ENCODE results near the gene ARHGAP21.
"Not testable (repeated sequence)": the region's sequence is repeated elsewhere in the genome, so short reads cannot be mapped to it uniquely, and the experiment has no call there.

Gene ARHGAP21

GRCh38 chr10:24683554-24683953 is 40.1 kb downstream of the ARHGAP21 start:
- DNase-seq (ENCODE audit: low spot score) = no peak

DNA sequence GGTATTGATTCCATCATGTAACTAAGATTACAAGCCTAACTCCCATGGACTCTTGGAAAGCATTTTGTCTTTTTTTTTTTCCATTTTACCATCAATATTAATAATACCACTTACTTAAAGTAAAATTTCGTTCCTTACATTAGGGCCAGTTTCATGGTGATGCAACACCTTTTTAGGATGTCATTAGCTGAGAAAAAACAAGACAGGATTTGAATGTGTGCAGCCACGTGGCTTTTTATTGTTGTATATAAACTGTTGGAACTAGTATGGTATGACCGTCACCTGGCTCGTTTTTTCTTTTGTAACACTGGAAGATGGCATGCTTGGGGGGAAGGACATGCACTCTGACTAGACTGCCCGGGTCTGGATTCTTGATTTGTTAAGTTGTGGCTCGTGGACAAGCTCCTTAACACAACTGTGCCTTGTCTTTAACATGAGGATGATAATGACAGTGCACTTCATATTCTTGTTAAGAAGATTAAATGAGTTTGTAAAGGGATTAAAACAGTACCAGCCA is 42.1 kb downstream of the ARHGAP21 start:
- no peak for DNase-seq (ENCODE audit: low spot score)

GRCh38 chr10:24680647-24681524 is 42.8 kb downstream of the ARHGAP21 start:
- no peak for DNase-seq (ENCODE audit: low spot score)

DNA sequence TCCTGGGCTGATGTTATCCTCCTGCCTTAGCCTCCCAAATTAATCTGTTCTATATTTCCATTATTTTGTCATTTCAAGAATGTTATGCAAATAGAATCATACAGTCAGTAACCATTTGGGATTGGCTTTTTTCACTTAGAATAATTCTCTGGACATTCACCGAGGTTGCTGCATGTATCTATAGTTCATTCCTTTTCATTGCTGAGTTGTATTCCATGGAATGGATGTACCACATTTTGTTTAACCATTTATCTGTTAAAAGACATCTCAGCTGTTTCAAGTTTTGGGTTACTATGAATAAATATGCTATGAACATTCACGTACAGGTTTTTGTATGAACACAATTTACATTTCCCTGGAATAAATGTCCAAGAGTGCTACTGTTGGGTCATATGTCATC is 44.9 kb downstream of the ARHGAP21 start:
- no peak for DNase-seq (ENCODE audit: low spot score)

DNA sequence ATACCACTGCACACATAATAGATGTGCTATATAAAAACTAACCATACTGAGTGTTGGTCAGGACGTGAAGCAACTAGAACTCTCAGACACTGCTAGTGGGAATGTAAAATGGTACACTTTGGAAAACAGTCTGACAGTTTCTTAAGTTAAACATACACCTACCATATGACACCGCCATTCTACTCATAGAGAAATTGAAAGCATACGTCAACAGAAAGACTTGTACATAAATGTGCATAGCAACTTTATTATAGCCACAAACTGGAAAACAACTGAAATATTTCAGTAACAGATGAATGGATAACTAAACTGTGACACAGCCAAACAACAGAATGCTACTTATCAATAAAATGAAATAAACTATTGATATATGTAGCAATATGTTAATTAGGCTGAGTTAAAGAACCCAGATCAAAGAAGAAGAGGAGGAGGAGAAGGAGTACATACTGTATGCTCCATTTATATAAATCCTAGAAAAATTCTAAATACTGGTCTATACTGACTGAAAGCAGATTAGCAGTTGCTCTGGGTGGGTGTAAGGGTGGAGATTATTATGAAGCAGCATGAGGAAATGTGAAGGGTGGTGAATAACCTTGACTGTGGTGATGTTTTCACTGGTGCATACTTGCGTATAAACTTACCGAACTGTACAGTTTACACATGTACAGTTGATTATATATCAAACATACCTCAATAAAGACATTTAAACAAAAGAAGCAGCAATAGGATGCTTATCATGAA is 48.6 kb downstream of the ARHGAP21 start:
- DNase-seq (ENCODE audit: low spot score) = no peak

DNA sequence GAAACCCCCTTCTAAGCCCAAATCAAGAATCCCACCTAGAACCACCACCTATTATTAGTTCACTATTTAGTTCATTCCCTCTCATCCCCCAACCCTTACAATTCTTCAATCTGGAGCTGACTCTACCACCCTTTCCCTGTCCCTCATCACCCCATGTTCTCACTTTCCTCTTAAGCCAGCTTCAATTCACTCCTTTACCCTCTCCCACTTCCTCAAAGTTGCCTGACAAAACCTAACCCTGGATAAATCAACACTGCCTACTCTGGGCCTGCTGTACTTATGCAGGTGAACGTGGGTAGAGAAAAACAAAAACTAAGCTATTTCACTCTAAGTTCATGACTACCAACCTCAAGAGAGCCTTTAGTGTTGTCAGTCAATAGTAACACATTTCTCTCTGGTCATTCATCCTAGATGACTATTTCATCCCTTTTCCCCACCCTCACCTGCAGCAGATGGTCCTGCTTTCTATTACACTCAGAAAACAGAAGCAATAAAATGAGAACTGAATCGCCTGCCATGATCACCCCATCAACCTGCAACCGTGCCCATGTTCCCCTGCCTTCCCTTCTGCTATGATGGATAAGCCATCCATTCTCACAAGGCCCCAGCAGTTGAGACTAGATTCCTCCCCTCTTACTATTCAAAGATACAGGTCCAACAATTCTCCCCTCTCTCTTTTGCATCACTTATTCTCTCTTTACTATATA is 52.6 kb downstream of the ARHGAP21 start:
- DNase-seq (ENCODE audit: low spot score) = no peak

DNA sequence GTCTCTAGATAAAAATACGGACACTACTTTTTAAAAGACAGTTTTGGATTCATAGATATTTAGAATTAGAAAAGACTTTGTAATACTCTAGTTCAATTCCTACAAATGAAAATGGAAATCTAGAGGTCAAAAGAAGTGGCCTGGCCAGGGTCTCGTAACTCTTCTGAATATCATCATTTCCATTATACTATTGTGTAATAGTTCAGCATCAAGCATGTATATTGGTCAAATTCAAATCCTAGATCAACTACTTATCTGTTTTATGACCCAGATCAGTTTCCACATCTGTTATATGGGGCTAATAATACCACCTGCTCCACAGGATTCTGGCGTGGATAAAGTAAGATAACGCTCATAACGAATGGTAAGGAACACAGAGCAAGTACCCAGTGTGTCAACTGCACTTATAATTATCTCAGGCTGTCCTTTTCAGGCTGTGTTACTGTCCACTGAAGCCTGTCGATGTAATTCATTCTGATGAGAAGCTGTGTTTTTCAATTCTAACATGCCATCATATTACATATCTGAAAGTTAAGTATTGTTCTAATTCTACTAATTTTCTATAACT is 54.3 kb downstream of the ARHGAP21 start:
- DNase-seq (ENCODE audit: low spot score) = no peak

DNA sequence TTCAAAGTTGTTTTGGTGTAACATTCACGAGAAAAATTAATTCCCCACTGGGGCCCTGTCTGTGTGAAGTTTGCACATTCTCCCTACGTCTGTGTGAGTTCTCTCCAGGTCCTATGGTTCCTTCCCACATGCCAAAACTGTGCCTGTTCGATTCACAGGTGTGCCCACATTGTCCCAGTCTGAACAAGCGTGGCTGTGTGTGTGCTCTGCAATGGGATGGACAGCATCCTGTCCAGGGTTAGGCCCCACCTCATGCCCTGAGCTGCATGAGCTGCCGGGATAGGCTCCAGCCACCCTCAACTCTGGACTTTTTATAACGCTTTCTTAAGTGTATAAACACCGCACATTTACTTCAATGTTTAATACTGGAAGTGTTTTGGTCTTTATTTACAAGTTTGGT is 55.4 kb downstream of the ARHGAP21 start:
- no peak for DNase-seq (ENCODE audit: low spot score)

DNA sequence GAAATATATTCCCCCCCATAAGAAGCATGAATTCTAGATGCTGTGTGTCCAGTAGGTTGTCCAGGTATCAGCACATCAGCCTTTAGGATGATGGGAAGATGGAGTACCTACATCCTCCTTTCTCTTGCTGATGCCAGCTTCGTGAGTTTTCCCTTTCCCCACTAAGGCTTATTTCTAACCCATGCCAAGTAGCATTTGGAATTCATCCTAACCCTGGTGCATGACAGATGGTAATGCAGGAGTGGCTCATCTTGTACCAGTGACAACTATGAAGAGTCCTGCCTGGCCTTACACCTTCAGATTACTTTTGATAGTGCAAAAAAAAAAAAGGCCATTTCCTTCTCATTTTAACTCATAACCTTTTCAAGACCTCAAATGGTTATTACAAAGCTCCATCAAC is 58.7 kb downstream of the ARHGAP21 start:
- DNase-seq (ENCODE audit: low spot score) = no peak

GRCh38 chr10:24661376-24661775 is 62.3 kb downstream of the ARHGAP21 start:
- no peak for DNase-seq (ENCODE audit: low spot score)

- DNase-seq (ENCODE audit: low spot score) = not testable (repeated sequence)
Observed at GRCh38 chr10:24658319-24658718, 65.4 kb downstream of the ARHGAP21 start.

DNA sequence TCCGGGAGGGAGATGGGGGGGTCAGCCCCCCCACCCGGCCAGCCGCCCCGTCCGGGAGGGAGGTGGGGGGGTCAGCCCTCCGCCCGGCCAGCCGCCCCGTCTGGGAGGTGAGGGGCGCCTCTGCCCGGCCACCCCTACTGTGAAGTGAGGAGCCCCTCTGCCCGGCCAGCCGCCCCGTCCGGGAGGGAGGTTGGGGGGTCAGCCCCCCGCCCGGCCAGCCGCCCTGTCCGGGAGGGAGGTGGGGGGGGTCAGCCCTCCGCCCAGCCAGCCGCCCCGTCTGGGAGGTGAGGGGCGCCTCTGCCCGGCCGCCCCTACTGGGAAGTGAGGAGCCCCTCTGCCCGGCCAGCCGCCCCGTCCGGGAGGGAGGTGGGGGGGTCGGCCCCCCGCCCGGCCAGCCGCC is 67.4 kb downstream of the ARHGAP21 start:
- DNase-seq (ENCODE audit: low spot score) = not testable (repeated sequence)

DNA sequence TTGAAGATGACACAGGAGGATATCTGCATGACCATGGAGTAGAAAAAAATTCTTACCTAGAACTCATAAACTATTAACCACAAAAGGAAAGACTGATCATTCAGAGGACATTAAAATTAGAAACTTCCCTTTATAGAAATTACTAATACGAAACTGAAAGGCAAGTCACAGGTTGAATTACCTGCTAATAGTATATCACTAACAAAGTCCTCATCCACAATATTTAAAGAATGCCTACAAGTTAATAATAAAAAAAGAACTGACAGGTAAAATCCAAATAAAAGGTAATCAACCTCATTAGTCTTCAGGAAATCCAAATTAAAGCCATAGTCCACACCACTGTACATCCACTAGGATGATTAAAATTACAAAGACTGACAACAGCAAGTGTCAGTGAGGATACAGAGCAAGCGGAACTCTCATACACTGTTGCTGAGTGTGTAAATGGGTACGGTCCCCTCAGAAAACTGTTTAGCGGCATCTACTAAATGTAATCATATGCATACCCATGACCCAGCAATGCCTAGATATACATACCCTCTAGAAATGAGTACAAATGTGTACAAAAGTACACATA is 71.2 kb downstream of the ARHGAP21 start:
- no peak for DNase-seq (ENCODE audit: low spot score)

DNA sequence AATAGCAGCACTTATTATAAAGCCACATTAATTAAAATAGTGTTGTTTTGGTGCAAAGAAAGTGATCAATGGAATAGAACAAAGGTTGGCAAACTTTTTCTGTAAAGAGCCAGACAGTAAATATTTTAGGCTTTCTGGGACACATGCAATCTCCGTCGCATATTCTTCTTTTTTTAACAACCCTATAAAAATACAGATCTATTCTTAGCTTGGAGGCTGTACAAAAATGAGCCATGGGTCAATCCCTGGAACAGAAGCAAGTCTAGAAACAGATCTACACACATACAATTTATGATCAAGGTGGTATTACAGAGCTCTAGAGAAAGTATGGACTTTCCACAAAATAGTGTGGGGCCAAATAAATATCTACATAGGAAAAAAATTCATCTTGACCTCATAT is 71.8 kb downstream of the ARHGAP21 start:
- DNase-seq (ENCODE audit: low spot score) = no peak

- no peak for DNase-seq (ENCODE audit: low spot score)
Observed at GRCh38 chr10:24650669-24651391, 72.9 kb downstream of the ARHGAP21 start.

- DNase-seq (ENCODE audit: low spot score) = no peak
Observed at GRCh38 chr10:24645784-24646183, 77.9 kb downstream of the ARHGAP21 start.

GRCh38 chr10:24645022-24645421 is 78.7 kb downstream of the ARHGAP21 start:
- no peak for DNase-seq (ENCODE audit: low spot score)

DNA sequence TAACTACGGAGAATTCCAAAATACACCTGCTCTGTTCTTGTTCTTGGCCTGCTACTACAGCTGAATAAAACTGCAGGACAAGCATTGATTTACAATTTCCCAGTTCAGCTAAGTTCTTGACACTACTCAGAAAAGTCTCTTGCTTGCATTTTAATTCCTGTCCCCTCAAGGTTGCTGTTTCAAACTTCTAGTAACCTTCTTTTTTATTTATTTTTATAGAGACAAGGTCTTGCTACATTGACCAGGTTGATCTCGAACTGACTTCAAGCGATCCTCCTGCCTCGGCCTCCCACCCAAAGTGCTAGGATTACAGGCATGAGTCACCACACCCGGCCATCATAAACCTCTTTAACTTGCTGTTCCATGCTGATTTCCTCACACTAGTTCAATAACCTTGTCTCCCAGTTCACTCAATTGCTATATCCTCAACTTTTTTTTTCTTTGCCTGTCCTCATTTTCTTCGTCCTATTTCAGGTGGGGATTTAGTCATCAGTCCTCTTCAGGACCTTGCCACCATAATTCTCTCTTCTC is 79.9 kb downstream of the ARHGAP21 start:
- DNase-seq (ENCODE audit: low spot score) = no peak

- peak; percentile 49 for DNase-seq (ENCODE audit: low spot score)
Observed at GRCh38 chr10:24642921-24643678, 80.6 kb downstream of the ARHGAP21 start.

DNA sequence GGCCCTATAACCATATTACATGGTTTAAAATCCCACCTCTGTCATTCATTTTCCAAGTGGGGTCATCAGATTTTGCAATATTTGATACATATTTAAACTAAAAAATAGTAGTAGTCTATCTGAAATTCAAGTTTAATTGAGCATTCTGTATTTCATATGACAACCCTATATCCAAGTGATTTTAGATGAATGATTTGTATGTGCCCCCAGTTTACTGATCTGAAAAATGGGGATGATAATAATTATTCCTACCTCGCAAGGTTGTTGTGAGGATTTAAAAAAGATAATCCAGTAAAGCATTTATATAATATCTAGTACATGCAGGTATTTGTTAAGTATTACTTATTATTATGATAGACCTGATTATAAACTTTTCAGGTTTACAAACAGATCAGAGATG is 84.6 kb downstream of the ARHGAP21 start:
- DNase-seq (ENCODE audit: low spot score) = no peak
